NCI-H187 (cell line): ENCODE data around the gene SMKR1.
A peak's percentile ranks its signal among the peaks of the same experiment; 100 is the strongest.
"Not testable (repeated sequence)": the region's sequence is repeated elsewhere in the genome, so short reads cannot be mapped to it uniquely, and the experiment has no call there.

Experiments
- DNase-seq, 2 experiments: peaks; one replicate each; lab custom pipeline; 2025; lab: John Stamatoyannopoulos, UW

The SMKR1 gene

DNA sequence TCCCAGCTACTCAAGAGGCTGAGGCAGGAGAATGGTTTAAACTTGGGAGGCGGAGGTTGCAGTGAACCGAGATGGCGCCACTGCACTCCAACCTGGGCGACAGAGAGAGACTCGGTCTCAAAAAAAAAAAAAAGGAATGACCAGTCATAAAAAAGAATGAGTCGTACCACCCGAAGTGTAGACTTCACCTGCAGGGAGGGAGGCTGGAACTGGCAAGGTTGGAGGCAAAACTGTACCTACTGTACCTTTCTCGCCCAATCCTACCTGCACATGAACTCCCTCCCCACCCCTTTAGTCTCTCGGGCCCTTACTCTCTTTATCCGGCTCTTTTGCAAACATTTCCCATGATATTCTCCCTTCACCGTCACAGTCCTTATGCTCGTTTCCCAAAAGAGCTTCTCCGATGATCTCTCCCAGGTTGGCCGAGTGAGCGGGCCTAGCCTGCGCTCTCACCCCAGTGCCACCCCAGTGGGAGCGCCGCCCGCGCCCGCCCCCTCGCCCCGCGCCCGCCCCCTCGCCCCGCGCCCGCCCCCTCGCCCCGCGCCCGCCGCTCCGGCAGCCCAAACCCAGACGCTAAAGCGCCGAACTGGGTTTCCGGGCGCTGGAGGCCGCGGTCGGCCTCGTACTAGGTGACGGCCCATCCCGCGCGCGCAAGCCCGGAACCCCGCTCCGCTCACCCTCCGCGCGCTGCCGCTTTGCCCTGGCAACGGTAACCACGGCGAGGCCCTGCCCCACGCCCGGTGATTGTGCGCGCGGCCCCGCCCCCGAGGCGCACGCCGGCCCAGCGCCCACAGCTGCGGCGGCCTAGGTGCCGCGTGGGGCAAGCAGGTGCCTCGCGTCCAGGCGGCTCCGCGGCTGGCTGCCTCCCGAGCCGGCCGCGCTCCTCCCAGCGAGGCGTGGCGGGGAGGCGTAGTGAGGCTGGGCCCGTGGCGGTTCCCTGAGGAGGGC is at the start of gene SMKR1:
Gene SMKR1 (plus strand): TSS at position 772 of the 948 bp plus-strand sequence. CDS start 294 bp downstream, outside the sequence.
- peak; percentile 46 to 81 for DNase-seq

DNA sequence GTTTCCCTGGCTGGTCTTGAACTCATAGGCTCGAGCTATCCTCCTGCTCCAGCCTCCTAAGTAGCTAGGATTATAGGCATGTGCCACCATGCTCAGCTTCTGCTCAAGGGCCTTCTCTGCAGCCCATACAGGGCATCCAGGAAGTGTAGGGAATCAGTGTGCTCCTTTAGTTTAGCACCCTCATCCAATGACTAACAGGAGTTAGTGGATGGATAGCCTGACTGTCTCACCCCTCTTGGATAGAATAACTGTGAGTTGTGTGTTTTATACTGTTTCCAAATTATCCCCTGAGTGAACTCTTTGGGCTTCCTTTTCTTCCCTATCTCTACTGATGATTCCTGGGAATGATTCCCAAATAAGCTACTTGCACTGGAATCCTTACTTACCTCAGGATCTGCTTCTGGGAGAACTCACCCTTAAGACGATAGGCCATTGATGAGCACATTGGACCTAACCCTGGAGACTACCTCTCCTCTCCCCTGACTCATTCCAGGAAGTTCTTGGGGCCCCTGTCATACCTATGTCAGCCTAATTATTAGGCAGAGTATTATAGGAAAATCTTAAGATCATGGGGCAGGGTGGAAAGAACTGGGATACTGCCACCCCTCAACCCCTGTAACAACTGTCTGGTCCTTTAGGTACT is 49.6 kb upstream of the SMKR1 start:
- no peak for DNase-seq

- DNase-seq = no peak
These were observed 48.7 kb upstream of the SMKR1 start for GRCh38 chr7:129453510-129454248.

- DNase-seq = no peak
These were observed 48.1 kb upstream of the SMKR1 start for GRCh38 chr7:129454249-129454551.

DNA sequence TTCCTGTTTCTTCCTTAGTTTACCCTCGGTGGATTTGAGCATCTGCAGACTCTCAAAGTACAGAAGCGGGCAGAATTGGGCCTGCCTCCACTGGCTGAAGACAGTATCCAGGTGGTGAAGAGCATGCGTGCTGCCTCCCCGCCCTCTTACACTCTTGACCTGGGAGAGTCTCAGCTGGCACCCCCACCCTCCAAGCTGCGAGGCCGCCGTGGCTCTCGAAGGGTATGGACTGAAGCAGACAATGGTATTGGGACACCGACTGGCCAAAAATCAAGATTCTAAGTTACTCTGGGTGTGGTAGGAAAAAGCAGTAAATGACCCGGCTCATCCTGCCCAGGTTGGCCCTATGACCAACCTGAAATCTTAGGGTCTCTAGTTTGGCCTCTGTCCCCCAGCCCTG is 45.9 kb upstream of the SMKR1 start:
- no peak for DNase-seq

DNA sequence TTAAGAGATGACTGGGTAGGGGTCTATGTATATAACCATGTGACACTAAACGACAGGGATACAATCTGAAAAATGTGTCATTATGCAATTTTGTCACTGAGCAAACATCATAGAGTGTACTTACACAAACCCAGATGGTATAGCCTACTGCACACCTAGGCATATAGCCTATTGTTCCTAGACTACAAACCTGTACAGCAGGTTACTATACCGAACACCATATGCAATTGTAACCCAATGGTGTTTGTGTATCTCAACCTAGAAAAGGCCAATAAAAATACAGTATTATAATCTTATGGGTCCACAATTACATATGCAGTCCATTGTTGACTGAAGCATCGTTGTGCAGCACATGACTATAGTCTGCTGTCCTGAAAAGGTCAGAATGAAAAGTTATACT is 45.2 kb upstream of the SMKR1 start:
- no peak for DNase-seq

GRCh38 chr7:129458171-129458570 is 44.2 kb upstream of the SMKR1 start:
- no peak for DNase-seq

DNA sequence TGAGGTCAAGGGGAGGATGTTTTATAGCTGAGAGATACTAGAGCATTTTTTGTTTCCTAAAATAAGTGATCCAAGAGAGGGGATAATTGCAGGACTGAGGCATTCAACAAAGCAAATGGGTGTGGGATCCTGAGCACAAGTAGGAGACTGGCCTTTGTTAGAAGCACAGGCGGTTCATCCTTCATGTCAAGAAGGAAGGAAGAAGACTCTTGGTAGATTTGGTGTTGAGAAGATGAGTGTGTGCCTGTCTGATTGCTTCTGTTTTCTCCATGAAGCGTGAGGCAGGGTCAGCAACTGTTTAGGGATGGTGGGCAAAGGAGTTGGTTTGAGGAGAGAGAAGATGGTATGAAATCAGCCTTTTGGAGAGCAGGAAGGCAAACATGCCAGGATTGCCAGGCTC is 40.5 kb upstream of the SMKR1 start:
- DNase-seq = no peak

- DNase-seq = no peak
These were observed 39.9 kb upstream of the SMKR1 start for GRCh38 chr7:129462420-129462819.

DNA sequence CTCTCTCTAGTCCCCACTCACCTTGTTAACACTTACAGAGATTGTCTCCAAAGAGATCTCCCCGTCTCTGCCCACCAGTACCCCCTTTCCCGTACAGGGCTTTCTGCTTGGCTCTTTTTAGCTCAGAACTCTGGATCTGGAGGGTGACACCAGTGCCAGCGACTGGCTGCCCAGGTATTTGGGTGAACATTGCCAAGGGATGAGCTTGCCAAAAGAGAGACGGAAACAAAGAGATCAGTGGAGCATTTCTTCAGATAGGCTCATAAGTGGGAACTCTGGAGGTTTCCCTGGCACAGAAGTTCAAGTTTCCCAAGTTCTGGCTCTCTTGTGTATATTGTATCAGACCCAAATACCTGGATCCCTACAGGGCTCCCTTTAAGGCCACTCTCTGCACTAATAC is 38.1 kb upstream of the SMKR1 start:
- DNase-seq = no peak

DNA sequence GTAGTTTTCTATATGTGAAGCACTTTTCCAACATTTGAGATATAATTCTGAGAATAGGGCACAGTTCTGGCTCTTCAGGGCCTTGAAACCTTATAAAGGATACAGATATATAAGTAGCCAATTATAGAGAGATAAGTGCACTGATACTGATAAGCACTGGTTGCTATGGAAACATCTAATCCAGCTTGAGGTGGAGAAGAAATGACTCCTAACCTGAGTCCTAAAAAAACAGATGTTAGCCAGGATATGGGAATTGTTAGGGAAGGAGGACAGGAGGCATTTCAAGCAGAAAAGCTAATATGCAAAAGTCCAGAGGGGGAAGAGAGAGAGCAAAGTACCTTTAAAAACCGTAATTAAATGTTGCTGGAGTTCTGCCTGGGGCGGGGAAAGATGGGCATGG is 37.3 kb upstream of the SMKR1 start:
- DNase-seq = no peak

- no peak for DNase-seq
These were observed 35.5 kb upstream of the SMKR1 start for GRCh38 chr7:129466796-129467195.

DNA sequence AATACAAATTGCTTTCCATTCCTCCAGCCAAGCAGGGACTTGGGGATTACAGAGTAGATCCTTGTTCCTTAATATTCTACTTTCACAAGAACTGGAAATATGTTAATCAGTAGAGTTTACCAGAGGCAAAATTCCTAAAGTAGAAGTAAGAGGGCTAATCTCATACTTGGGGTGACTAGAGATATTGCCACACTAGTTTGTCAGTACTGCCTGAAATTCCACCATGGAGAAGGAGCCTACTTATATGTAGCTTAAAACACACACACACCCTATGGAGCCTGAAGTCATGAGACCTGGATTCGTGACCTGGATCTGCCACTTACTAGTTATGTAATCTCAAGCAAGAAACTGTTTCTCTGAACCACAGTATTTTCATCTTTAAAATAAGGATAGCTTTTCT is 34.2 kb upstream of the SMKR1 start:
- DNase-seq = no peak

- DNase-seq = no peak
These were observed 33.8 kb upstream of the SMKR1 start for GRCh38 chr7:129468547-129468946.

- no peak for DNase-seq
These were observed 32.4 kb upstream of the SMKR1 start for GRCh38 chr7:129469930-129470329.

DNA sequence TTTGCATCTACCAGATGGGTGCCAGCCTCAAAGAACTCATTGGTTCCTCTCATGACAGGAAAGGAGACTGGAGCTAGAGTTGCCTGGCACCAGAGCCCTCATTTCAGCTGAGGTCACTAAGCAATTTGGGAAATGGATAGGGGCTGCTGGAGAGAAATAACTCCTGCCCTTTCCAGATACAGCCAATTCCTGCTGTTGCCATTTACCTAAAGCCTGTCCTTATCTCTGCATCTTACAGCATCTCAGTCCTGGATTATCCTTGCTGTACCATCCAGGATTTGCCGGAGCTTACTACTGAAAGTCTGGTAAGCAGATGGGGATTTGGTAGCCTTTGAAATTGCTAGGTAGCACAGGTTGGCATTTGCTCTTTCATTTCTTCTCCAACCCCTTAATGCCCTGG is 31.9 kb upstream of the SMKR1 start:
- no peak for DNase-seq

DNA sequence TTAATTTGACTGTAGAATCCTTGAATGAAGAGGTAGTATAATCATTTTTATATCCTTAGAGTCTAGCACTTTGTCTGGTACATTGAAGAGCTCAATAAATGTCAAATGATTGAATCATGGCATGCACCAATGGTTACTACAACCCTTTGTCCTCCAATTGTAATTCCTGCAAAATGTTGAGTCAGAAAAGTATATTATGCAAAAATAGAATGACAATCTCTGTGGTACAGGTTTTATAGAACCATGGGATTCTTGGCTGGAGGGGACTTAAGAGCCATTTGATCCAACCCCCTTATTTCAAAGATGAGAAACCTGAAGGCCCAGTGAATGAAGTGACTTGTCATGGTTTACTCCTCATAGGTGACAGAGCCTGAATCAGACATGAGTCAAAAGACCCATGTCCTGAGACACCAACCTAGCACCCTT is 30.9 kb upstream of the SMKR1 start:
- DNase-seq = no peak

GRCh38 chr7:129475931-129476330 is 26.4 kb upstream of the SMKR1 start:
- not testable (repeated sequence) for DNase-seq

- DNase-seq = not testable (repeated sequence)
These were observed 25.9 kb upstream of the SMKR1 start for GRCh38 chr7:129476398-129476797.

GRCh38 chr7:129479831-129480230 is 22.5 kb upstream of the SMKR1 start:
- DNase-seq = no peak

GRCh38 chr7:129480674-129481363 is 21.5 kb upstream of the SMKR1 start:
- DNase-seq = no peak

- DNase-seq = not testable (repeated sequence)
These were observed 21.0 kb upstream of the SMKR1 start for GRCh38 chr7:129481376-129481775.
